Fibroblast of mammary gland (primary cell): Measurements from ENCODE around the gene TBC1D24.
"Not testable (repeated sequence)": the region's sequence is repeated elsewhere in the genome, so short reads cannot be mapped to it uniquely, and the experiment has no call there.

Source experiments
- DNase-seq: peaks from one replicate; pipeline ENCODE4 v3.0.0-alpha.2; 2010; ENCODE audit warnings: low read depth
- H3K4me3 ChIP-seq: 2 replicates; pipeline ENCODE4 v1.5.1; 2011; ENCODE audit warnings: low read depth, mild to moderate bottlenecking, low read length, moderate library complexity; ENCODE audit not compliant: control insufficient read depth
- TF ChIP-seq, protein P1 (sequence below): conservative IDR thresholded peaks from 2 replicates; pipeline ENCODE4 v1.5.1; 2011; ENCODE audit warnings: low read depth, low read length, inconsistent platforms; ENCODE audit not compliant: control insufficient read depth, insufficient read depth

The TBC1D24 gene

DNA sequence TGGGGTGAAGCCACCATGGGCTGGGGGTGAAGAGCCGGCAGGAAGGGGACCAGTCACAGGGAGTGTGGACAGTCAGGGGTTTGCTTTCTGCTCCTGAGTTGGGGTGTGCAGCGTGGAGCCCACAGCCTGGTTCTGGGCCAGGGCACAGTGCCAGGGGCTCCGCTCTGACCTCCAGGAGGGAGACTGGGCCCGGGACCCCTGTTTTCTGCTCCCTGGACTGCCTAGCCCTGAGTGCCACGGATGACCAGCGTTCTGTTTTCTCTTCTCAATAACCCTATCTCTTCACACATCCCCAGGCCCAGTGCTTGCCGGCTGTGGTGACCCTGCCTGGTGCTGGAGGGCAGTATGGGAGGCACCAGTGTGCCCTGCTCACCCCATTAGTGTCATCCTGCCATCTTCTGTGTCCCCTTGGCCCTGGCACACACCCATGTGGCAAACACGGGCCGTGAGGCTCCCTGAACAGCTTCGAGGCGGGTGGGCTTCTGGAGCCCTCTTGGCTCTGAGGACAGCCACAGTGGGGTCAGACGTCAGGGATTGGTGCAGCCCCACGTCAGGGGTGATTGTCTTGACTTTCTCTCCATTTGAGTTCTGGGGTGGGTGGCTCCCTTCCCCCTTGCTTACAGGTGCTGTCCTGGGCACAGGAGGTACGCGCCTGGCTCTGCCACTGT, 55.2 kb downstream of the TBC1D24 start:
- TF ChIP-seq, protein P1, sequence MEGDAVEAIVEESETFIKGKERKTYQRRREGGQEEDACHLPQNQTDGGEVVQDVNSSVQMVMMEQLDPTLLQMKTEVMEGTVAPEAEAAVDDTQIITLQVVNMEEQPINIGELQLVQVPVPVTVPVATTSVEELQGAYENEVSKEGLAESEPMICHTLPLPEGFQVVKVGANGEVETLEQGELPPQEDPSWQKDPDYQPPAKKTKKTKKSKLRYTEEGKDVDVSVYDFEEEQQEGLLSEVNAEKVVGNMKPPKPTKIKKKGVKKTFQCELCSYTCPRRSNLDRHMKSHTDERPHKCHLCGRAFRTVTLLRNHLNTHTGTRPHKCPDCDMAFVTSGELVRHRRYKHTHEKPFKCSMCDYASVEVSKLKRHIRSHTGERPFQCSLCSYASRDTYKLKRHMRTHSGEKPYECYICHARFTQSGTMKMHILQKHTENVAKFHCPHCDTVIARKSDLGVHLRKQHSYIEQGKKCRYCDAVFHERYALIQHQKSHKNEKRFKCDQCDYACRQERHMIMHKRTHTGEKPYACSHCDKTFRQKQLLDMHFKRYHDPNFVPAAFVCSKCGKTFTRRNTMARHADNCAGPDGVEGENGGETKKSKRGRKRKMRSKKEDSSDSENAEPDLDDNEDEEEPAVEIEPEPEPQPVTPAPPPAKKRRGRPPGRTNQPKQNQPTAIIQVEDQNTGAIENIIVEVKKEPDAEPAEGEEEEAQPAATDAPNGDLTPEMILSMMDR: no peak
- DNase-seq: no peak
- H3K4me3 ChIP-seq: no peak overlapping the region

DNA sequence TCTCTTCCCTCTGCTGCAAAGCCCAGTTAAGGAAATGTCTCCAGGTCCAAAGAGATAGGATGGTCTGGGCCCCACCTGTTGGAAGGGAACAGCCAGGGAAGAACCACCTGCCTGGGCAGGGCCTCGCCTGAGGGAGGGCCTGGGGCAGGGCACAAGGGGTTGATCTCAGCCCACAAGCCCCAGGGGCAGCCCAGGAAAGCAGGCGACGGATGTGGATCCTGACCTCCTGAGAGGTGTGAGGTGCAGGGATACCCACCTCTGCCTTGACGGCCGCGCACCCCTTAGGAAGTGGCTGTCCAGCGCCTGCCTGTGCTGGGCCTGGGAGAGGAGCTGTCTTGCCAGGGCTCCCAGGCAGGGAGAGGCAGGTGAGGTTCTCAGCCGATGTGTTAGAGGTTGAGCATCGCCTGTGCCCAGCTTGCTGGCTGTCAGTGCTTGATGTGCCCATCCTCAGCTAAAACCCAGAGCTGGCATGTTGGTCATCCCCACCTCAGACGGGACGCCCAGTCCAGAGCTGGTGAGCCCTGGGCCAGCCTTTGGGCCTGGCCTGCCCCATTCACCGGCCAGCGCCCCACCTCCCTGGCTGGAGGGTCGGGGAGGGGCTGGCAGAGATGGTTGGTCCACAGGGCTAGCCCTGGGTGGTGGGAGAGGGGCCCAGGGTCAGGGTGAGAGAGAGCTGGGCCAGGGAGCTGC, 55.8 kb downstream of the TBC1D24 start:
- no peak overlapping the region for H3K4me3 ChIP-seq
- TF ChIP-seq, protein P1: no peak
- no peak for DNase-seq

DNA sequence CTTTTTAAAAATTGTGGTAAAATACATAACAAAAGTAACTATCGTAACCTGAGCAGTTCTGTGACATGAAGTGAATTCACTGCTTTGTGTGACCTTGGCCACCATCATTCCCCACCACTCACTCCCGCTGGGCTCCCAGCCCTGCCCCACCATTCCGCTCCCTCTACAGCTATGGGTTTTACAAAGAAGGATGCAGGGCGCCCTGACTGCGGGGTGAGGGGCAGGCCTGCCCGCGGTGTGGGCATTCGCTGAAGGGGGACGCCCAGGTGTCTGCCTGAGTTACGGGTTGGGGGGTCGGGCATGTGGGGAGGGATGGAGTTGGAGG, 56.4 kb downstream of the TBC1D24 start, which contains the start of gene CEMP1:
TSS of gene CEMP1 (minus strand) at position 38 of the 325 bp plus-strand sequence. CDS start 335 bp downstream, outside the sequence.
- H3K4me3 ChIP-seq: peak within 1 kb of the TSS; percentile 47

DNA sequence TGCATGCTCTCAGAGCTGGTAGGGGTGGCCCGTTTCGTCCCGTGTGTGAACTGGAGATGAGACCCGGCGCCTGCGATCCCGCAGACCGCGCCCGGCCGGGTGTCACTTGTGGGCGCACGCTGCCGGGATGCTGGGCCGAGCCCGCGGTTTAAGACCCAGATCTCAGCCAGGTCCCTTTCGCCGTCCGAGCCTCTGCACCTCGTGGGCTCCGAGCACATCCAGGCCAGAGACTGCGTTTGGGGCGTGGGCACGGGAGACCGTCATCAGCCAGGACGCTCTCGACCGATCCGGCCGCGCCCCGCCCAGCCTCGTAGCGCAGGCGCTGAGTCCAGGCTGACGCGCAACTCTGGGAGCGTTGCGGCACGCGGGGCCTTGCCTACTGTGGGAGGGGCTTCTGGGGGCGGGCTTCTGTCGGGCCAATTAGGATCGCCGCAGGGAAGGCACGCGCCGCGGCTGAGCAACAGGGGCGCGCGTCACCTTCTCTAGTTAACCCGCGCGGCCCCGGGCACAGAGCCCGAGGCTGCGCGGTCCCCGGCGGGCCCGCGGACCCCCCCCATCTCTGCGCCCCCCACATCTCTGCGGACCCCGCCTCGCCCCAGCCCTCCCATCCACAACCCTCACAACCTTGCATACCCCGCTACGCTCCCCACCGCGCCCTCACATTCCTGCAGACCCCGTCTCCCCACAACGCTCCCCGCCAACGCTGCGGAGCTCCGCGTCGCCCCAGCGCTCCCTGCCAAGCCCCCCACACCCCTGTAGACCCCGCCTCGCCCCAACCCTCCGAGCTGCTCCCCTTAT, 57.0 kb downstream of the TBC1D24 start:
- H3K4me3 ChIP-seq: peak overlapping the region; percentile 47
- peak; percentile 96 for DNase-seq
- TF ChIP-seq, protein P1: no peak

More for the DNA sequence above, 56.4 kb downstream of the TBC1D24 start, which contains the start of gene CEMP1:
- no peak for DNase-seq
- TF ChIP-seq, protein P1: no peak

DNA sequence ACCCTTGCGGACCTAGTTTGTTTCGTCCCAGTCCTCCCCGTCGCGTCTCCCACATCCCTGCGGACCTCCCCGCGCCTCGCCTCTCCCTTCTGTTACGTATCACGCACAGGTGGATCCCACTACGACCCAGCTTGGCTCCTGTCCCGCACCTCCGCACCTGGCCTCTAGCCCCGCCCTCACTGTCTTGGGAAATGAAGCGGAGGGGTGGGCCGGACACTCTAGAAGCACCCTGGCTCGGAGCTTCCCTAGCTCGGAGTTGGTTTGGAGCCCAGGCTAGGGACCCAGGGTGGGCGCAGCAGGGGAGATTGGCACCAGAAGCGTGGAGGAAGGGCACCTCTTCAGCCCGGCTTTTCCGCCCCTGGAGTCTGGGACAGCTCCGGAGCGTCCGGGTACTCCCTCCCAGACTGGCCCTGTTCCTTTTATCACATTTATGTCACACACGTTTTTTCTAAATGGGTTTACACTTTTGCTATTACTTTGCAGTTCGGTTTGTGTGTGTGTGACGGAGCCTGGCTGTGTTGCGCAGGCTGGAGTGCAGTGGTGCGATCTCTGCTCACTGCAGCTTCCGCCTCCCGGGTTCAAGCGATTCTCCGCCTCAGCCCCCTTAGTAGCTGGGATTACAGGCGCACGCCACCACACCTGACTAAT, 57.7 kb downstream of the TBC1D24 start:
- DNase-seq: peak; percentile 56
- peak overlapping the region; percentile 47 for H3K4me3 ChIP-seq
- TF ChIP-seq, protein P1: no peak

DNA sequence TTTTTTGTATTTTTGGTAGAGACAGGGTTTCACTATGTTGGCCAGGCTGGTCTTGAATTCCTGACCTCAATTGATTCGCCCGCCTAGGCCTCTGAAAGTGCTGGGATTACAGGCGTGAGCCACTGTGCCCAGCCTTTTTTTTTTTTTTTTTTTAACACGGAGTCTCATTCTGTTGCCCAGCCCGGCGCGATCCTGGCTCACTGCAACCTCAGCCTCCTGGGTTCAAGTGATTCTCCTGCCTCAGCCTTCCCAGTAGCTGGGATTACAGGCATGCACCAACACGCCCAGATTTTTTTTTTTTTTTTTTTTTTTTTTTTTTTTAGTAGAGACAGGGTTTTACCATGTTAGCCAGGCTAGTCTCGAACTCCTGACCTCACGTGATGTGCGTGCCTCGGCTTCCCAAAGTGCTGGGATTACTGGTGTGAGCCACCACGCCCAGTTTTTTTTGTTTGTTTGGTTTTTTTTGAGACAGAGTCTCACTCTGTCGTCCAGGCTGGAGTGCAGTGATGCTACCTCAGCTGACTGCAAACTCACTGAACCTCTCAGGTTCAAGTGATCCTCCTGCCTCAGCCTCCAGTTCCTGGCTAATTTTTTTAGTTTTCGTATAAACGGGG, 58.3 kb downstream of the TBC1D24 start:
- DNase-seq: not testable (repeated sequence)
- peak overlapping the region; percentile 47 for H3K4me3 ChIP-seq

DNA sequence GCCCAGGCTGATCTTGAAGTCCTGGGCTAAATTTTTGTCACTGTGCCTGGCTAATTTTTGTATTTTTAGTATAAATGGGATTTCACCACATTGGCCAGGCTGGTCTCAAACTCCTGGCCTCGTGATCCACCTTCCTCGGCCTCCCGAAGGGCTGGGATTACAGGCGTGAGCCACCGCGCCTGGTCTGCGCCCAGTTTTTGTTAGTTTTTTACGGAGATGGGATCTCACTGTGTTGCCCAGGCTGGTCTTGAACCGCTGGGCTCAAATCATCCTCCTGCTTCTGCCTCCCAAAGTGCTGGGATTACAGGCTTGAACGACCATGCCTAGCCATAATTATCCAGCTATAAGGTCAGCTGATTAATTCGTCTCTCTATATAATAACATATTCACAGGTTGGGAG, 59.0 kb downstream of the TBC1D24 start:
- TF ChIP-seq, protein P1: no peak
- H3K4me3 ChIP-seq: no peak overlapping the region
- no peak for DNase-seq

DNA sequence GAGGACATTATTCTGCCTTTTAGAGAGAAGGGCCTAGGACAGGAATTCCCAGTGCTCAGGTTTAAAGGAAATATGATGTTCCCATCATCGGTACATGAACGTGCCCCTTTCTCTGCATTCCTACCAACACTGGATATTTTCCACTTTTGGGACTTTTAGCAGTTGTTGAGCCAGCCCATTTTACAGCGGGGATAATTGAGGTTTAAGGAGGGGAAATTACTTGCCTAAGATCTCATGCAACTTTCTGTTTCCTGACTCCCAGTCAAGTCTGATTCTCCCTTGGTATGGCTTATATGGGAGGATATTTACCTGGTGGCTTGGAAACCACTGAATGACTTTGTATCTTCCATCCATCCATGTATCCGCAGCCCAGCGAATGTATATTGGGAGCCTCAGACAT, 59.4 kb downstream of the TBC1D24 start:
- DNase-seq, H3K4me3 ChIP-seq: not testable (repeated sequence)
